Upper lobe of right lung (tissue), 1 donor: ENCODE data around the gene SCD5. TPM values are rescaled to one million over a fixed set of nuclear protein-coding genes. Genes with fewer than 3 reads are reported as not detected.

Source experiments
- ATAC-seq: fragments of 200-7000 bp; cut with Tn5 transposase; one replicate; pipeline ENCODE4 v1.9.1; 2020; ENCODE audit warnings: mild to moderate bottlenecking, moderate library complexity
- DNase-seq: peaks from one replicate; pipeline ENCODE4 v3.0.0-alpha.2; 2020
- H3K27ac ChIP-seq: fragments of 200-600 bp; one replicate; pipeline ENCODE4 v1.8.0; 2022
- H3K27me3 ChIP-seq: fragments of 200-600 bp; one replicate; pipeline ENCODE4 v1.8.0; 2022; ENCODE audit warnings: mild to moderate bottlenecking
- H3K36me3 ChIP-seq: fragments of 200-600 bp; one replicate; pipeline ENCODE4 v1.8.0; 2022
- H3K4me1 ChIP-seq: fragments of 200-600 bp; one replicate; pipeline ENCODE4 v1.8.0; 2022
- H3K4me3 ChIP-seq: fragments of 200-600 bp; one replicate; pipeline ENCODE4 v1.8.0; 2022; ENCODE audit warnings: mild to moderate bottlenecking
- H3K9me3 ChIP-seq: fragments of 200-600 bp; one replicate; pipeline ENCODE4 v1.8.0; 2022
- intact Hi-C: fragments of 100-400 bp; cut with DNase I; formaldehyde crosslinking; loops from one replicate; pipeline ENCODE4 v1.11.0; 2022
- total RNA-seq: library from RNA; stranded (reverse); fragmentation: NEBNext Ultra II Directional; extraction: Animal tissue kit (Norgen Biotek cat#: 25700); gene quantifications from one replicate; pipeline ENCODE4 v1.2.1, GENCODE V29; 2021
- TF ChIP-seq, protein P1 (sequence below): fragments of 200-600 bp; IDR thresholded peaks from one replicate; pipeline ENCODE4 v1.8.0; 2022; ENCODE audit warnings: antibody characterized with exemption
- donor health status: DM: no; HTN: yes; CAD: no; lungs with severe emphysema.

Gene SCD5
- total RNA-seq, 1 donor from 2014 or later = 20.6 TPM

DNA sequence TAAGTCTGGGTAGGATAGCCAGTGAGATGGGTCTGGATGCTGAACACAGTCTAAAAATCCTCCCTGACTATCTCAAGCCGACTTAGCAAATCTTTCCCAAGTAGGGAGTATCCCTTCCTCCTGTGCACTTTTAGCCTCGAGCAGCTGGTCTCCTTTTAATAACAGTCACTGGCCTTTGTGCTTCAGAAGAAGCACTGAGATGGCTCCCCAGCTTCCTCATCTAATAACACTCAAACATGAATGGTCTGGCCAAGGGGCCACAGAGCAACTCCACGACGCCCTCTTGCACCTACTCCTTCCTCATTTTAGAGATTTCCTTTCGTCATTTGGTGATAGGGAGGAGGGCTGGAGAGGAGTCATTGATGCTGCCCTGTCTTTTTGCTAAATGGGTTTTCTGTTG lies 158.1 kb downstream of the SCD5 start:
- Histone ChIP-seq H3K4me1 (no peaks in the 10 kb centered on the region), H3K9me3 (no peaks in the 10 kb centered on the region), H3K36me3 (no peaks in the 10 kb centered on the region), H3K27me3 (no peaks in the 10 kb centered on the region), H3K4me3 (no peak overlapping the region), H3K27ac (no peak overlapping the region)
- intact Hi-C loops = no loop called here
- TF ChIP-seq, protein P1, sequence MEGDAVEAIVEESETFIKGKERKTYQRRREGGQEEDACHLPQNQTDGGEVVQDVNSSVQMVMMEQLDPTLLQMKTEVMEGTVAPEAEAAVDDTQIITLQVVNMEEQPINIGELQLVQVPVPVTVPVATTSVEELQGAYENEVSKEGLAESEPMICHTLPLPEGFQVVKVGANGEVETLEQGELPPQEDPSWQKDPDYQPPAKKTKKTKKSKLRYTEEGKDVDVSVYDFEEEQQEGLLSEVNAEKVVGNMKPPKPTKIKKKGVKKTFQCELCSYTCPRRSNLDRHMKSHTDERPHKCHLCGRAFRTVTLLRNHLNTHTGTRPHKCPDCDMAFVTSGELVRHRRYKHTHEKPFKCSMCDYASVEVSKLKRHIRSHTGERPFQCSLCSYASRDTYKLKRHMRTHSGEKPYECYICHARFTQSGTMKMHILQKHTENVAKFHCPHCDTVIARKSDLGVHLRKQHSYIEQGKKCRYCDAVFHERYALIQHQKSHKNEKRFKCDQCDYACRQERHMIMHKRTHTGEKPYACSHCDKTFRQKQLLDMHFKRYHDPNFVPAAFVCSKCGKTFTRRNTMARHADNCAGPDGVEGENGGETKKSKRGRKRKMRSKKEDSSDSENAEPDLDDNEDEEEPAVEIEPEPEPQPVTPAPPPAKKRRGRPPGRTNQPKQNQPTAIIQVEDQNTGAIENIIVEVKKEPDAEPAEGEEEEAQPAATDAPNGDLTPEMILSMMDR = no peak
- ATAC-seq (peak; percentile 7), DNase-seq (no peak)

DNA sequence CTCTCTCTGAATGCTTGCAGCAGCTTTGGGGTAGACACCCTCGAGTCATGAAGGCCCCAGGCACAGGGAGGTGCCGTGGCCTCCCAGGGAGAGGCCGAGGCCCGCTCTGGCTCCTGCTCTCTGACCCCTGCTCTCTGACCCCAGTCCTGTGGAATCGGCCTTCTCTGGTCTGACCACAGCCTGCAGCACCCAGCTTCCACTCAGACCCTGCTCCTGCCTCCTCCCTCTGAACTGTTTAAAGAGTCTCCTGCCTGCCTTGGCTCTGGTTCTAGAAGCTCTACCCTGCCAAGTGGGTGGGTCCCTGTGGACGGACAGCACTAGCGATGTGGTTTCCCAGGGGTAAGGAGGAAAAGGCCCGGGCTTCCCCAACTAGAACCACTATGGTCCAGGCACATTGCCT lies 158.6 kb downstream of the SCD5 start:
- ATAC-seq (peak; percentile 25), DNase-seq (no peak)
- no peaks in the 10 kb centered on the region for H3K9me3 ChIP-seq
- no peaks in the 10 kb centered on the region for H3K4me1 ChIP-seq
- no peaks in the 10 kb centered on the region for H3K36me3 ChIP-seq
- H3K27me3 ChIP-seq = no peaks in the 10 kb centered on the region
- no peak overlapping the region for H3K27ac ChIP-seq
- TF ChIP-seq, protein P1 = no peak
- H3K4me3 ChIP-seq = no peak overlapping the region
- intact Hi-C loops = no loop called here

DNA sequence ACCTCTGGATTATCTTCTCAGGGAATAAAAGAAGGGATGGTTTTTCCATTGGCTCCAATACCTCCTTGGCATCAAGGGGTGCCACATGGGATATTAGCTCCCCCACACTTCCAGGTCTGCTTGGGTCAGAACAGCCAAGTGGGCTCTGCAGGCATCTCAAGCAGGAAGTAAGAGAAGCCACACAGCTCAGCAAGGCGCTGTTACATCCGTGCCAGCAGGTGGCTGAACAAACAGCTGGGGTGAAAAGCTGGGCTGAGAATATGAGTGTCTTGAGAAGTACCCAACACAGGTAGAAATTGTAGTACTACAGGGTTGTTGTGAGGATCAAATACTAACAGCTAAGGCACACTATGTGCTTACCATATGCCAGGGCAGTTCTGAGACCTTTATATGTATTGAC lies 160.1 kb downstream of the SCD5 start:
- H3K27ac ChIP-seq = no peak overlapping the region
- H3K9me3 ChIP-seq = no peaks in the 10 kb centered on the region
- H3K36me3 ChIP-seq = no peaks in the 10 kb centered on the region
- no peaks in the 10 kb centered on the region for H3K27me3 ChIP-seq
- H3K4me3 ChIP-seq = no peak overlapping the region
- TF ChIP-seq, protein P1 = no peak
- ATAC-seq = no peak
- no peaks in the 10 kb centered on the region for H3K4me1 ChIP-seq
- intact Hi-C loops = no loop called here
- DNase-seq = no peak

DNA sequence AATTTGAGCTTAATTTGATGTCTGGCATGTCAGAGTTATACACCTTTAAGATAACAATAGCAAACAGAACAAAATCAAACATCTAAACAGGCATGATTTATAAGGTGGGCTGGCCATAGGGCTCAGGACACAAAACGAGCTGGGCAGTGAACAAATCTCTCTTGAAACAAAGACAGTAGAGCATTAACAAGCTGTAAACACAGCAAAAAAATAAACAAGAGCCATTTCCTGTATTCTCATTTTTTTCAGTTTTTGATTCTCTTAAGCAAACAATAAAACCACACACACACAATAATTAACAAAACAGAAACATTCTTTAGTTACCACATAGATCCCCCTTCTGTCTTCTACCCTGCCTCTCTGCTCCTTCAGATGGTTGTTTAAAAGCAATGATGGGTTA lies 168.5 kb downstream of the SCD5 start:
- H3K36me3 ChIP-seq = no peaks in the 10 kb centered on the region
- no peak overlapping the region for H3K27ac ChIP-seq
- intact Hi-C loops = no loop called here
- no peak for ATAC-seq
- no peak overlapping the region for H3K4me3 ChIP-seq
- DNase-seq = no peak
- H3K4me1 ChIP-seq = no peaks in the 10 kb centered on the region
- TF ChIP-seq, protein P1 = no peak
- H3K27me3 ChIP-seq = no peaks in the 10 kb centered on the region
- no peaks in the 10 kb centered on the region for H3K9me3 ChIP-seq

DNA sequence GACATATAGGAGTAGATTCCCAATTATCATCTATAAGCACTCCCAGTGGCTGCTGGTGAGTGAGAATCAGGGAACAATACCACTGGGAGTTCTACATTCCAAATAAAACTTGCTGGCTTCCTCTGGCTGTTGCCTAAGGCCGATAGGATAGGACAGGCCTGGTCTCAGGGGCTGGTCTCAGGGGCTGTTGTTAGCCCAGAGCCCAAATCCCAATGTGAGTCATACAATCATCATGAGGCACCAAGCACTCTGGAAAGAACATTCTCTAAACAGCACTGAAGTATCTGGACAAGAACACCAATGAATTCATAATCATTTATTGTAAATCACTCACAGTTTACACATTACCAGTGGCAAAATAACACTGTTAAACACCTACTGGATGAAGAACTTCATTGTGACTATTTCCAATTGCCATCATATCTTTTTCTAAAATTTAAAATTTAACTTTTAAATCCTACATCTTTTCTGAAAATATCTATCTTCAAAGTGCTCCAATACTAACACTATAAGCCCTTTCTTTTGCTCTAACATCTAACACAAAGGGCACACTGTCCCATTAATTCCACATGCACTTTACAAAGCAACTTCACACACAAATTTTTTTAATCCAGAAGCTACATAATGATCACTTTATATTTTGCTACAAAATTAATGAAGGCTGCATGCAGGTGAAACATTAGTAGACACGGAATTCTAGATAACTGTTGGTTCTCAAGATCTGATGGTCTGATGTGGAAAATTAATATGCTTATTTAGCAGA lies 169.2 kb downstream of the SCD5 start:
- Histone ChIP-seq H3K27ac (no peak overlapping the region), H3K4me3 (no peak overlapping the region), H3K4me1 (no peaks in the 10 kb centered on the region), H3K36me3 (no peaks in the 10 kb centered on the region), H3K27me3 (no peaks in the 10 kb centered on the region), H3K9me3 (no peaks in the 10 kb centered on the region)
- ATAC-seq (no peak), DNase-seq (no peak)
- intact Hi-C loops = no loop called here
- TF ChIP-seq, protein P1 = no peak
